ENCODE data around the gene SMPD3. TPM values are rescaled to one million over a fixed set of nuclear protein-coding genes. Genes with fewer than 3 reads are reported as not detected.

Gene SMPD3
- total RNA-seq, 4 donors from 2014 or later = 2.3 TPM; not detected in 3

DNA sequence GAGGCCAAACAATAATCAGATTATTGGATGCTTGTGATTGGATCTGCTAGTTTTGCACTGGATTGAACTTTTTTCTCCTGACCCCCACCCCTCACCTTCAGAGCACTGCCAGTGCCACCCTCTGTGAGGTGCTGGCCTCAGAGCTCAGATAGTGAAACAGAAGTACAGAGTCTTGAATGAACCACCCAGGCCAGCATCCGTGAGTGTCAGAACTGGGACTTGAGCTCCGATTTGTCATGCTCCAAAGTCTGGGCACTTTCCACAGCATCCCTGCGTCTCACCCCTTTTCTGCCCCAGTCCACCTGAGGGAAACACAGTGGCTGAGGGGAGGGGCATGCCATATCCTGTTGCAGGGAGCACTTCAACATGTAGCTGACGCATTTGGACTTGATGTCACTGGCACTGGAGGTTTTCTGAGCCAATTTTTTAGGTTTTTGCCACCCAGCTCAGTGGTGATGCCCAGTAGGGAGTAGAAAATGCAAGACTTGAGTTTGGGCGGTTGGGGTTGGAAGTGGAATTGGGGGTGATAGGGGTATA lies 47.3 kb downstream of the SMPD3 start:
- Histone ChIP-seq H3K27ac (no peak overlapping the region), H3K27me3 (no peaks in the 10 kb centered on the region), H3K4me3 (no peak overlapping the region), H3K4me1 (no peaks in the 10 kb centered on the region), H3K9me3 (no peaks in the 10 kb centered on the region), H3K36me3 (no peaks in the 10 kb centered on the region)
- no peak for TF ChIP-seq POLR2A (IDR thresholded peaks at IDR 0.05)
- TF ChIP-seq, protein P1, sequence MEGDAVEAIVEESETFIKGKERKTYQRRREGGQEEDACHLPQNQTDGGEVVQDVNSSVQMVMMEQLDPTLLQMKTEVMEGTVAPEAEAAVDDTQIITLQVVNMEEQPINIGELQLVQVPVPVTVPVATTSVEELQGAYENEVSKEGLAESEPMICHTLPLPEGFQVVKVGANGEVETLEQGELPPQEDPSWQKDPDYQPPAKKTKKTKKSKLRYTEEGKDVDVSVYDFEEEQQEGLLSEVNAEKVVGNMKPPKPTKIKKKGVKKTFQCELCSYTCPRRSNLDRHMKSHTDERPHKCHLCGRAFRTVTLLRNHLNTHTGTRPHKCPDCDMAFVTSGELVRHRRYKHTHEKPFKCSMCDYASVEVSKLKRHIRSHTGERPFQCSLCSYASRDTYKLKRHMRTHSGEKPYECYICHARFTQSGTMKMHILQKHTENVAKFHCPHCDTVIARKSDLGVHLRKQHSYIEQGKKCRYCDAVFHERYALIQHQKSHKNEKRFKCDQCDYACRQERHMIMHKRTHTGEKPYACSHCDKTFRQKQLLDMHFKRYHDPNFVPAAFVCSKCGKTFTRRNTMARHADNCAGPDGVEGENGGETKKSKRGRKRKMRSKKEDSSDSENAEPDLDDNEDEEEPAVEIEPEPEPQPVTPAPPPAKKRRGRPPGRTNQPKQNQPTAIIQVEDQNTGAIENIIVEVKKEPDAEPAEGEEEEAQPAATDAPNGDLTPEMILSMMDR (IDR thresholded peaks at IDR 0.05 in 4 of 5, conservative IDR thresholded peaks at IDR 0.05 in 1 of 5) = no peak
- intact Hi-C loops (cut with DNase I; ENCODE audit: low total_unique reads) = no loop called here
- no peak for DNase-seq
- in situ Hi-C loops (cut with MboI; ENCODE audit: low sequenced_read_pairs in 4 of 4) = no loop called here
- no peak for ATAC-seq

DNA sequence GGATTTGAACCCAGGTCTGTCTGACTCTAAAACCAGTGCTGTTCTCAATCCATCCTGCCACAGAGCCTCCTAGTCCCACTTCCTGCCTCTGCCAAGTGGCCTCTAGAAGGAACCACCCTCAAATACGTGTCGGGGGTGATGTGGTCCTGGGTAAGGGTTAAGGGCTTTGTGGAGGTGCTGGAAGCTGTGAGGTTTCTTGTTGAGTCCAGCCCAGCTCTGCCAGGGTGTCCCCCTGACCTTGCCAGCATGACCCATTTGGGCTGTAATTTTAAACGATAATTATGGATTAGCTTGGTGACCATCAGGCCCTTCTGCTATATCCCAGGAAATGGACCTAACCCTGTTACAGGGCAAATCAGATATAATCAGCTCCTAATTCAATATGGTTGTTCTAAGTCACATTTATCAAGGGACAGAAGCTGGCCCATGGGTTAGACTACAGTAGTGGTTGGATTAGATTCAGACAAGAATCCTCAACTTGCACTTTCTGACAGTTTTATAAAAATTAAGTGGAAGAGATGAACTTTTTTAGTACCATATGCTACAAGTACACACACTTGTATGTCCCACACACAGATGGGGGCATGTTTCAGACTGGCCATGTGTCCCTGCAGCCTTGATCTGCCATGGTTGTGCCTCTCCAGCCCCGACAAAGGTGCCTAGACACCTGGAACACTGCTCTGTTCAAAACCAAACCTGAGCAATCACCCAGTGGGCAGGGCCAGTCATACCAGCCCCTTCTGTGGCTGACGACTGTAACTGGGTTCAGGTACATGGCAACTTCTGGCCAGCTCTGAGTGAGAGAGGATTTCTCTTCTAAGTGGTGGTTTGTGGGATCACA lies 48.0 kb downstream of the SMPD3 start:
- in situ Hi-C loops (cut with MboI; ENCODE audit: low sequenced_read_pairs in 4 of 4) (no loop called here), intact Hi-C loops (cut with DNase I; ENCODE audit: low total_unique reads) (no loop called here)
- no peak for ATAC-seq

DNA sequence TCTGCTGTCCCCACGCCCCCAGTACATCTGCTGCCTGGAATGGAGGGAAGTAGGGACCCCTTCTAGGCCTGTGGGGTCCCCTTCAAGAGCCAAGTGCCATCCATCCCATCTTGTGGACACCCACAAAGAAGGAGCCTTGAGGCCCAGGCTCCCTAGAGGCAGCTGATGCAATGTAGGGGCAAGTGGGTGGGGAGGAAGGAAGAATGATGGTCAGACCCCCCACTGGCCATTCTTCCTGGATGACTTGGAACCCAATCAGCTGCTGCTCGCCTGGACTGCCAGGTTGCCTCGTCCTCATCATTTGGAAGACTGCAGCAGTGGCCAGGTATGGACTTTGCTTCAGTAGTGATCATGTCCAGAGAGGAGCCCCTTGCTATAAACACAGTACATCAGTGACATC lies 48.9 kb downstream of the SMPD3 start:
- intact Hi-C loops (cut with DNase I; ENCODE audit: low total_unique reads) (no loop called here), in situ Hi-C loops (cut with MboI; ENCODE audit: low sequenced_read_pairs in 4 of 4) (loop anchor here in 1 of 4 donors (25.0 kb wide), 1 partner anchor 113 kb away; no protein-coding TSS in a partner anchor)
- H3K27ac ChIP-seq = no peak overlapping the region
- H3K4me3 ChIP-seq = no peak overlapping the region
- ATAC-seq (no peak), DNase-seq (no peak)
- no peaks in the 10 kb centered on the region for H3K9me3 ChIP-seq
- no peaks in the 10 kb centered on the region for H3K4me1 ChIP-seq
- no peaks in the 10 kb centered on the region for H3K27me3 ChIP-seq
- no peak for TF ChIP-seq POLR2A (IDR thresholded peaks at IDR 0.05)
- TF ChIP-seq, protein P1 (IDR thresholded peaks at IDR 0.05 in 4 of 5, conservative IDR thresholded peaks at IDR 0.05 in 1 of 5) = no peak
- no peaks in the 10 kb centered on the region for H3K36me3 ChIP-seq

More for the DNA sequence above, 48.0 kb downstream of the SMPD3 start:
- H3K36me3 ChIP-seq = no peaks in the 10 kb centered on the region
- H3K9me3 ChIP-seq = no peaks in the 10 kb centered on the region
- TF ChIP-seq POLR2A (IDR thresholded peaks at IDR 0.05) = no peak
- TF ChIP-seq, protein P1 (IDR thresholded peaks at IDR 0.05 in 4 of 5, conservative IDR thresholded peaks at IDR 0.05 in 1 of 5) = no peak
- no peak overlapping the region for H3K27ac ChIP-seq
- no peak overlapping the region for H3K4me3 ChIP-seq
- DNase-seq = no peak
- no peaks in the 10 kb centered on the region for H3K27me3 ChIP-seq
- no peaks in the 10 kb centered on the region for H3K4me1 ChIP-seq

DNA sequence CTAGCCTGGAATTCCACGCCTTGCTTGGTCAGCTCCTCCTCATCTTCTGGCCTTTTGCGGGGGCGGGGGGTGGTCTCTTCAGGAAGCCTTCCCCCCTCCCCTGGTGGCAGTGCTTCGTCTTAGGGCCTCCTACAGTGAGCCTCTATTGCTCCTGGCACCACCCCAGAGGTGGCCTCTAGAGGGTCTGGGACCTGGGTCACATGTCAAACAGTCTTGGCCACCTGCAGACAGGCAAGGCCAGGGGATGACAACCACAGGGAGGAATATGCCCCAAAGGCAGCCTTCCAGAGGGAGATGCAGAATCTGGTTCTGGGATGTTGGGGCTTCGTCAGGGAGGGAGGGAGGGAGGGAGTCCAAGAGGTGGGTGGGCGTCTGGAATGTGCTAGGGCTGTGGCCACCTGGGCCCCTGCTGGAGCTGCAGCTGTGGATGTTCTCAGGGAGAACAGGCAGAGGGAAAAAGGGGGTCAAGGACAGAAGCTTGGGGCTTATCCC lies 50.6 kb downstream of the SMPD3 start:
- TF ChIP-seq POLR2A (IDR thresholded peaks at IDR 0.05) = no peak
- TF ChIP-seq, protein P1 (IDR thresholded peaks at IDR 0.05 in 4 of 5, conservative IDR thresholded peaks at IDR 0.05 in 1 of 5) = no peak
- intact Hi-C loops (cut with DNase I; ENCODE audit: low total_unique reads) (no loop called here), in situ Hi-C loops (cut with MboI; ENCODE audit: low sequenced_read_pairs in 4 of 4) (loop anchor here in 1 of 4 donors (25.0 kb wide), 1 partner anchor 115 kb away; no protein-coding TSS in a partner anchor)
- Histone ChIP-seq H3K4me1 (no peaks in the 10 kb centered on the region), H3K36me3 (no peaks in the 10 kb centered on the region), H3K9me3 (no peaks in the 10 kb centered on the region), H3K27me3 (no peaks in the 10 kb centered on the region), H3K4me3 (no peak overlapping the region), H3K27ac (no peak overlapping the region)
- ATAC-seq = no peak
- DNase-seq = no peak

Data from gastrocnemius medialis (tissue), 4 donors.